Hindlimb muscle (tissue), 1 donor: Measurements from ENCODE around the gene TNFAIP8. TPM values are rescaled to one million over a fixed set of nuclear protein-coding genes. Genes with fewer than 3 reads are reported as not detected.

Source experiments
- DNase-seq: peaks from one replicate; pipeline ENCODE4 v3.0.0-alpha.2; 2013
- polyA plus RNA-seq: library from polyadenylated mRNA; unstranded; fragments of 120-200 nt; gene quantifications from one replicate; pipeline ENCODE4 v1.2.1, GENCODE V29; 2013; ENCODE audit not compliant: insufficient read length

The TNFAIP8 gene
- polyA plus RNA-seq, 1 donor = 12.3 TPM

- DNase-seq = no peak
These were observed 15.3 kb downstream of the TNFAIP8 start for GRCh38 chr5:119371146-119371545.

- DNase-seq = no peak
These were observed 17.6 kb downstream of the TNFAIP8 start for GRCh38 chr5:119373449-119373858.

- DNase-seq = no peak
These were observed 19.1 kb downstream of the TNFAIP8 start for GRCh38 chr5:119374901-119375300.

GRCh38 chr5:119377066-119377465 lies 21.2 kb downstream of the TNFAIP8 start:
- no peak for DNase-seq

- DNase-seq = no peak
These were observed 22.4 kb downstream of the TNFAIP8 start for GRCh38 chr5:119378075-119378700.

- no peak for DNase-seq
These were observed 23.3 kb downstream of the TNFAIP8 start for GRCh38 chr5:119379096-119379495.

GRCh38 chr5:119379942-119380547 lies 24.2 kb downstream of the TNFAIP8 start:
- no peak for DNase-seq

GRCh38 chr5:119382169-119382568 lies 26.4 kb downstream of the TNFAIP8 start:
- no peak for DNase-seq

GRCh38 chr5:119383008-119383407 lies 27.2 kb downstream of the TNFAIP8 start:
- no peak for DNase-seq

GRCh38 chr5:119385136-119385535 lies 29.3 kb downstream of the TNFAIP8 start:
- DNase-seq = no peak

GRCh38 chr5:119385536-119386128 lies 29.8 kb downstream of the TNFAIP8 start:
- no peak for DNase-seq

GRCh38 chr5:119386596-119387344 lies 31.0 kb downstream of the TNFAIP8 start:
- DNase-seq = no peak

GRCh38 chr5:119387945-119388618 lies 32.3 kb downstream of the TNFAIP8 start:
- no peak for DNase-seq

- DNase-seq = no peak
These were observed 32.9 kb downstream of the TNFAIP8 start for GRCh38 chr5:119388619-119389190.

- no peak for DNase-seq
These were observed 33.6 kb downstream of the TNFAIP8 start for GRCh38 chr5:119389288-119390030.

GRCh38 chr5:119390404-119390803 lies 34.6 kb downstream of the TNFAIP8 start:
- DNase-seq = no peak

- no peak for DNase-seq
These were observed 37.4 kb downstream of the TNFAIP8 start for GRCh38 chr5:119393201-119393691.

- DNase-seq = no peak
These were observed 37.9 kb downstream of the TNFAIP8 start for GRCh38 chr5:119393746-119394145.

GRCh38 chr5:119395080-119395836 lies 39.4 kb downstream of the TNFAIP8 start:
- DNase-seq = no peak

- DNase-seq = no peak
These were observed 40.3 kb downstream of the TNFAIP8 start for GRCh38 chr5:119396030-119396664.
